ENCODE measurements around the gene NCOR2.

- no peak for TF ChIP-seq SRF (IDR thresholded peaks at IDR 0.05; ENCODE audit: low read depth in 2 of 2, low read length in 2 of 2)
- no peak for TF ChIP-seq TCF7 (IDR thresholded peaks at IDR 0.05; ENCODE audit: borderline replicate concordance)
- no peak for TF ChIP-seq IKZF1 (conservative IDR thresholded peaks at IDR 0.05)
- no peak for TF ChIP-seq ZZZ3 (IDR thresholded peaks at IDR 0.05; ENCODE audit: control insufficient read depth, insufficient read length, low read depth)
- TF ChIP-seq JUND (IDR thresholded peaks at IDR 0.05; ENCODE audit: low read depth, low read length), result no peak
- TF ChIP-seq CTCF (IDR thresholded peaks at IDR 0.05 in 2 of 3, conservative IDR thresholded peaks at IDR 0.05 in 1 of 3; ENCODE audit: control insufficient read depth in 2 of 3, extremely low read depth in 1 of 3, insufficient read depth in 1 of 3, low read depth in 3 of 3, low read length in 3 of 3), result no peak
- no peak for TF ChIP-seq ETV6 (conservative IDR thresholded peaks at IDR 0.05 in 1 of 2, IDR thresholded peaks at IDR 0.05 in 1 of 2; ENCODE audit: borderline replicate concordance in 1 of 2, low read depth in 1 of 2)
- no peak for TF ChIP-seq POLR2A (IDR thresholded peaks at IDR 0.05; ENCODE audit: low read depth, low read length)
These were observed 41.0 kb upstream of the NCOR2 start for GRCh38 chr12:124608450-124608870.
